ENCODE measurements around the gene SLC25A41.

GRCh38 chr19:6427131-6427530, 6.4 kb downstream of the SLC25A41 start:
- no peak for TF ChIP-seq MEF2A (IDR thresholded peaks at IDR 0.05; ENCODE audit: control insufficient read depth, low read depth, low read length)
- no peak for TF ChIP-seq KDM2B (CRISPR knock-in tag; IDR thresholded peaks at IDR 0.05)
- no peak for TF ChIP-seq MTA2 (IDR thresholded peaks at IDR 0.05; ENCODE audit: low read depth)
- TF ChIP-seq HDAC2 (IDR thresholded peaks at IDR 0.05) = no peak
- no peak for TF ChIP-seq ZNF316 (IDR thresholded peaks at IDR 0.05)
